Amniotic stem cell (primary cell): Measurements from ENCODE around the gene FCRLB.
"Not testable (repeated sequence)": the region's sequence is repeated elsewhere in the genome, so short reads cannot be mapped to it uniquely, and the experiment has no call there.

Experiments
- DNase-seq: peaks from one replicate; lab custom pipeline; 2025; lab: John Stamatoyannopoulos, UW

Gene FCRLB, protein sequence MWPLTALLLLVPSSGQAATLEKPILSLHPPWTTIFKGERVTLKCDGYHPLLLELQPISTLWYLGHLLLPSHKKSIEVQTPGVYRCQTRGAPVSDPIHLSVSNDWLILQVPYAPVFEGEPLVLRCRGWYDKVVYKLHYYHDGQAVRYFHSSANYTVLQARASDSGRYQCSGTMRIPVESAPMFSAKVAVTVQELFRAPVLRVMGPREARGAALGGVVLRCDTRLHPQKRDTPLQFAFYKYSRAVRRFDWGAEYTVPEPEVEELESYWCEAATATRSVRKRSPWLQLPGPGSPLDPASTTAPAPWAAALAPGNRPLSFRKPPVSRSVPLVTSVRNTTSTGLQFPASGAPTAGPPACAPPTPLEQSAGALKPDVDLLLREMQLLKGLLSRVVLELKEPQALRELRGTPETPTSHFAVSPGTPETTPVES

DNA sequence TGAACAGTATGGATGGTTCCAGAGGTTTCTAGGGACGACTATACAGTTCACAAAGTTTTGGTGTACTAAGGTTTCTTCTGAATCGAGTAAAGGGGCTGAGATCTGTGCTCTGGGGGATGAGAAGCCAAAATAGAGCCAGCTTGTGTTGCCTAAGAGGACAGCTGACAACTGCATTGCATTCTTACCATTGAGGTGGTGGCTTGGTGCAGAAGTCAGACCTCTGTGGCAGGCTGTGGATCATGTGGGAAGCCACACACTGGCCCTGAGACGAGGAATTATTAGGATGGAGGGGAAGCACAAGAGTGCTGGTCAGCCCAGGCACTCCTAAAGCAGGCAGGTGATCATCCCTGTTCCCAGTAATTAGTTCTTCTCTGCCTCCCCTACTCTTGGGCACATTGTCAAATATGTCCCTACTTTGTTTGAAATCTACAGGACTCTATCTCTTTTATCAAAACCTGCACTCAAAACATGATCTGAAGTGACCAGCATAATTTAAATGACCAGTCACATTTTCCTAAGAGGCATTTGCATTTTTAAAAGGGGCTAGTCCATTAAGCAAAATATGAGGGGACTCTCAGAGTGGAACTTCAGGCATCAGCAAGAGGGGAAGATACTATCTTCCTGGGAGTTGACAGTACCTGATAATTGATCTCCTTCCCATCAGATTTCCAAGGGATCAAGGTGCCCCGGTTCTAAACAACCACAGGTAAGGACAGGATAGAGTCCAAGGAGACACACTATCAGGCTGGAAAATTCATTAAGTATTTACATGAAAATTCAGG is at the start of gene FCRLB:
Gene FCRLB (plus strand): TSS at position 589 of the 782 bp plus-strand sequence. CDS start 1,129 bp downstream, outside the sequence.
- DNase-seq = no peak

DNA sequence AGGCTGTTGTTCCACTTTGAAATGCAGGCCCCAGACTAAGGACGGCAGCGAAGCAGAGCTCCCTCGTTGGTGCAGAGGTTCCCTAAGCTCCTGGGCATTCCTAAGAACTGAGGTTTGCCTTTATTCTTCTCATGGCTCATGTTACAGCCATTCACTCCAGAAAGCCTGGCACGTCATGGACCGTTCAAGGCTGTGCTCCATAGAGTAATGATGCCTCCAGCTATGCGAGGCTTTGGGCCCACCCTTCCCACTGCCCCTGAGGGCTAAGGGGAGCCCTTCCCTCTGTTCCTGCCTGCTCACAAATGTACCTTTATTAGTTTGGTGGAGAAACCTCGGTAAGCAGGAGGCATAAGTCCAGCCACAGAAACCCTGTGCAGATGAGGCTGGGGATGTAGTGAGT is 47.9 kb upstream of the FCRLB start:
- not testable (repeated sequence) for DNase-seq

DNA sequence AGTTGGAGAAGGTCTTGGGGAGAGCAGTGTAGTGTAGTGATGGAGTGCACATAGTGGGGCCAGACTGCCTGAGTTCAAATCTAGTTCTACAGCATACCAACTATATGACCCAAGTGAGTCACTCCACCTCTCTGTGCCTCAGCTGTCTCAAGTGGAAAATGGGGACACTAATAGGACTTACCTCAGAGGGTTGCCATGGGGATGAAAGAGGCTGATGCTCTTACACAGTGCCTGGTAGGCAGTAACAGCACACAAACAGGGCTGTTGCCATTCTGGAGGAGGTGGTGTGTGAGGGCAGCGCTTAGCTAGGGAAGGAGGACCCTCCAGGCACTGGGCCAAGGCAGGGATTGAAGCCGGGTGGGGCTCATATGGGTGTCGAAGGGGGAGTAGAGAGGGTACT is 46.9 kb upstream of the FCRLB start:
- DNase-seq = not testable (repeated sequence)

DNA sequence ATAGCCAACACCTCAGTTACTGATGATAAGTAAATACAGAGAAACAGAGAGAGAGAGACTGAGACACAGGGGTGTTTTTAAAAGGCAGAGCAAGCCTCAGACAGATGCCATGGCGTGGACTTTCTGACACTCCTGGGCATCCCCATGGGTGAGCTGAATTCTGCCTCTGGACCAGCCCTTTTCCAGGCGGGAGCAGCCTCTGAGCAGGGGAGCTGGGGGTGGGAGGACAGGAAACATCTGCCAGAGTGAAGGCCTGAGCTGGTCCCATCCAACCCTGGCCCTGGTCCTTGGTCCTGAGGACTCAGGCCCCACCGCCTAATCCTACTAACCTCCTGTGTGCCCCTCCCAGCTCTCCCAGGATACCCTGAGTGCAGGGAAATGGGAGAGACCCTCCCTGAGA is 46.4 kb upstream of the FCRLB start:
- DNase-seq = not testable (repeated sequence)

DNA sequence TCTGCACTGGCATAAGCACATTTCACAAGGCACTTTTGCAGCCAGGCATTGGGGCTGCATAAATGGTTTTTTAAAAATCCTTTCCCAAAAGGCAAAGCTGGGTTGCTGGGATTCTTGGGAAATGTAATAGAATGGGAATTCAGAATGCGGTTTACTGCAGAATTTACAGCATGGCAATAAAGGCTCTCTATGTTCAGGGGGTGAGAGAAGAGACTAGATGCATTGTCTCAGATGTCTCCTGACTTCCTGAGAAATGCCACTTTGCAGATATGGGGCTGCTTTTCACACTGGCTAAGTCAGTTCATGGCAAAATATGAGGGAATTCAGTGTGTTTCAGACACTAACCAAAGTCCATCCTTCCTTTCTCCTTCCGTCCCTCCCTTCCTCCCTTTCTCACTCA is 44.9 kb upstream of the FCRLB start:
- DNase-seq = no peak

DNA sequence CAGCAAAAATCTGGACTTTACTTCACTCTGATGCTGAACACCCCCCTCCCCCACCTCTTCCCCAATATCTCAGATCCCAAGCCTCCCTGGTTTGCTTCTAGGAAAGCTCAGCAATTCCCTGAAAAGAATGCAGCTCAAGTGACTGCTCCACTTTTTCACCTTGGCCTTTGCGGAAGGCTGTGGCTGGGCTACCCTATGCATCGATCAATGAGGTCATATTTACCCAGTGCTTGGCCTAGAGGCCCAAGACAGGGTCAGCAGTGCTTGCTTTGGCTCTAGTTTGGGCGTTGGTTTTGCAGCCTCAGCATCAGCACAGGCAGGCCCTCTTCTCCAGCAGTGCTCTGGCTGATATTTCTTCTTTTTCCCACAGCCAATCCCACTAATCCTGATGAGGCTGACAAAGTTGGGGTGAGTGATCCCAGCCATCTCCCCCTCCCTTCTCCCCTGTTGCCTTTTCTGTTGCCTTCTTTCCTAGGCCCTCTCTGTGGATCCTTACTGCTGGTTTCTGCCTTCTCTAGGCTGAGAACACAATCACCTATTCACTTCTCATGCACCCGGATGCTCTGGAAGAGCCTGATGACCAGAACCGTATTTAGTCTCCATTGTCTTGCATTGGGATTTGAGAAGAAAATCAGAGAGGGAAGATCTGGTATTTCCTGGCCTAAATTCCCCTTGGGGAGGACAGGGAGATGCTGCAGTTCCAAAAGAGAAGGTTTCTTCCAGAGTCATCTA is 44.2 kb upstream of the FCRLB start:
- DNase-seq = no peak

DNA sequence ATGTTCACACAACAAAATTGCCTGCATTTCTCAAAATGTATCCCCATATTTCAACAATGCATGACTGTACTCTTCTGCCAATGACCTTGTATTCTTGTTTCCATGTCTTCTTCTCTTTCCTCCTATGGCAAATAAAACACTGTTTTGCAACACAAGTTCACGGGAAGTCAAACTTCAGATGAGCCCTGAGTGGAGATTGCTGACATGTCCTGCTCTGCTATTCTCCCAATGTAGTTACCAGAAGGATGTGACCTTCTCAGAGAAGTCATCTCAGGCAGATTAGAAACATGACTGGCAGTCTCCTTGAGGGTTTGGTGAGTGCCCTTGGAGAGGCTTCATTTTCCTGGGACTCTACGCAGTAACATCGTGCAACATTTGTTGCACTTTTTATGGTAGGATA is 42.8 kb upstream of the FCRLB start:
- no peak for DNase-seq

DNA sequence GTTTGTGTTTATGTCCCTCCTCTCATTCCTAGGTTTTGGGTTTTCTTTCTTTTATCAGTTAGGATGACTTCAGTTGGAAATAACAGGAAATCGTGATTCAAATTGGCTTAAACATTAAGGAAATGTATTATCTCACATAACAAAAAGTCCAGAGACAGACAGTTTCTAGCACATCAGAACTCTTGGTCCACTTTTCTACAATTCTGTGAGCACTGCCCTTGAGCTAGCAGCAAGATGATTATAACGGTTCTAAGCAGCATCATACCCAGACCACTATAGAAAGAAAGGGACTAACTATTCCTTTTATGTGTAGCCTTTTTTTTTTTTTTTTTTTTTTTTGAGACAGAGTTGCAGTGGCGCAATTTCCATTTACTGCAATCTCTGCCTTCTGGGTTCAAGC is 39.5 kb upstream of the FCRLB start:
- DNase-seq = no peak

DNA sequence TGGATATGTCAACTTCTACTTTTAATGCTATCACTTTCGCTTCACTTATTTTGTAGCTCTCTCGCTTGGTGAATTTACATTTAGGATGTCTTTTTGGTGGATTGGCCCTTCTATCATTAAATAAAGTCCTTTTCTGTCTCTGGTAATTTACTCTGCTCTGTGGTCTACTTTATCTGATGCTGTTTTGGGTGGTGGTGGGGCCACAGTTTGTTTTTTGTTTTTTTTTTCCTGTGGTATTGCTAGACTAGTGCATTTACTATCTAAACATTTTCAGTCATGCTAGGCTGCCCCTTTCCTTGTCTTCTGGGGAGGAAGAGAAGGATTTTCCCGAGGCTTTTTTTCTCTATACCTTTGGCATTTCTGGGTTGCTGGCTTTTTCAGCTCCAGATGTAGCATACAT is 32.4 kb upstream of the FCRLB start:
- no peak for DNase-seq

DNA sequence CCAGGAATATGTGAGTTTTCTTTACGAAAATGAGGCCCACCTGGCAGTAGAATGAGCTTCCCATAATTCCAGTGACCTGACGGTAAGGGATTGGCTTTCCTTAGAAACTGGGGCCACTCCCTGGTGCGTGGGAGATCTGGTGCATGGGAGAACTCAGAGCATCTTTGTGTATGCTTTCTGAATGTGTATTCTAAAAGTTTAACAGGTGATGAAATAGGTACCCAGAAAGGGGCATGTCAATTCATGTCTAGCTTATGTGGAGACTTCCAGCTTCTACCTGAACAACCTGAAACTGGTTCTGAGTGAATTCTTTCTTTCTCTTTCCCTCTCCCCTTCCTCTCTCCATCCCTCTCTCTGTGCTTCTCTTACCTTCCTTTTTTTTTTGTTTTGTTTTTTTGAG is 29.5 kb upstream of the FCRLB start:
- no peak for DNase-seq

DNA sequence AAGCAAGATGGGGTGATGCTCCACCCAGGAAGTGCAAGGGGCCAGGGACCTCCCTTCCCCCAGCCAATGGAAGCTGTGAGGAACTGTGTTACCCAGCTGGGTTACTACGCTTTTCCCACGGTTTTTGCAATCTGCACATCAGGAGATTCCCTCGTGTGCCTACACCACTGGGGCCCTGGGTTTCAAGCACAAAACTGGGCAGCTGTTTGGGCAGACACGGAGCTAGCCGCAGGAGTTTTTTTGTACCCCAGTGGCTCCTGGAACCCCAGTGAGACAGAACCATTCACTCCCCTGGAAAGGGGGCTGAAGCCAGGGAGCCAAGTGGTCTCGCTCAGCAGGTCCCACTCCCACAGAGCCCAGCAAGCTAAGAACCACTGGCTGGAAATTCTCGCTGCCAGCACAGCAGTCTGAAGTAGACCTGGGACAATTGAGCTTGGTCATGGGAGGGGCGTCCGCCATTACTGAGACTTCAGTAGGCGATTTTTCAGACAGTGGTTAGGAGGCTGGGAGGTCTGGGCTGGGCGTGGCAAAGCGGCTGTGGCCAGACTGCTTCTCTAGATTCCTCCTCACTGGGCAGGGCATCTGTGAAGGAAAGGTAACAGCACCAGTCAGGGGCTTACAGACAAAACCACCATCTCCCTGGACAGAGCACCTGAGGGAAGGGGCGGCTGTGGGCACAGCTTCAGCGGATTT is 28.2 kb upstream of the FCRLB start:
- not testable (repeated sequence) for DNase-seq

DNA sequence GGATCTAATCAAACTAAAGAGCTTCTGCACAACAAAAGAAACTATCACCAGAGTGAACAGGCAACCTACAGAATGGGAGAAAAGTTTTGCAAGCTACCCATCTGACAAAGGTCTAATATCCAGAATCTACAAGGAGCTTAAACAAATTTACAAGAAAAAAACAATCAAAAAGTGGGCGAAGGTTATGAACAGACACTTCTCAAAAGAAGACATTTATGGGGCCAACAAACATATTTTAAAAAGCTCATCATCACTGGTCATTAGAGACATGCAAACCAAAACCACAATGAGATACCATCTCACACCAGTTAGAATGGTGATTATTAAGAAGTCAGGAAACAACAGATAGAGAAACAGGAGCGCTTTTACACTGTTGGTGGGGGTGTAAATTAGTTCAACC is 23.0 kb upstream of the FCRLB start:
- not testable (repeated sequence) for DNase-seq

DNA sequence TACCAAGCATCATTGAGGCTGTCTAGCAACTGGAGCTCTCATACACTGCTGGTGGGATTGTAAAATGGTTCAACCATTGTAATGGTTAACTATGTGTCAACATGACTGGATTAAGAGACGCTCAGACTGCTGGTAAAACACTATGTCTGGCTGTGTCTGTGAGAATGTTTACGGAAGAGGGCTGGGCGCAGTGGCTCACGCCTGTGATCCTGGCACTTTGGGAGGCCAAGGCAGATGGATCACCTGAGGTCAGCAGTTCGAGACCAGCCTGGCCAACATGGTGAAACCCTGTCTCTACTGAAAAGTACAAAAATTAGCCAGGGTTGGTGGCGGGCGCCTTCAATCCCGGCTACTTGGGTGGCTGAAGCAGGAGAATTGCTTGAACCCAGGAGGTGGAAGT is 19.1 kb upstream of the FCRLB start:
- no peak for DNase-seq

DNA sequence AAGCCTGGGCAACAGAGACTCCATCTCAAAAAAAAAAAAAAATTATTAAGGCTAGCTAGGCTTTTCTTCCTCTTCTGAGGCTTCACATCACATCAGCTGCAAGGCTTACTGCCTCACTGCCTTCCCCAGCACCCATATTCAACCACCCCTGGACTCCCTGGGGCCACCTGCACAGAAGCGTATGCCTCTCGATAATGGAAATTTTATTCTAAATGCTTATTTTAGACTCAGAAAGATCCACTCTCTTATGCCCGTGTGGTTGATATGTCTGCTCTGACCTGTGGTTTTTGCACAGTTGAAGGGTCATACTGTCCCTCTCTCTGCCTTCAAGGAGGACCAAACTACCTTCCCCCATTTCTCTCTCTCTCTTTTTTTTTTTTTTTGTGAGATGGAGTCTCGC is 15.8 kb upstream of the FCRLB start:
- DNase-seq = no peak

DNA sequence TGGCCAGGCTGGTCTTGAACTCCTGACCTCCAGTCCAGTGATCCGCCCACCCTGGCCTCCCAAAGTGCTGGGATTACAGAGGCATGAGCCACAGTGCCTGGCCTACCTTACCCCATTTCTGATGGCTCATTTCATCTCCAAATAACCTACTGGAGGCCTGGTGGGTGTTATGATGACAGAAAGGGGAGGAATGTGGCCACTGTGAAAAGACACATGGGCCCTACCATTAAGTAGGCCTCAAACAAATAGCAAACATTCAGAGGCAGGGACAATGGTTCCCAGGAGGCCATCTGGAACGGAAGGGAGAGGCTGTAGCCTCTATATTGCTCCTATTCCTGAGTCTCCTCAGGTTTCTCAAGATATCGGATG is 15.2 kb upstream of the FCRLB start:
- DNase-seq = no peak

DNA sequence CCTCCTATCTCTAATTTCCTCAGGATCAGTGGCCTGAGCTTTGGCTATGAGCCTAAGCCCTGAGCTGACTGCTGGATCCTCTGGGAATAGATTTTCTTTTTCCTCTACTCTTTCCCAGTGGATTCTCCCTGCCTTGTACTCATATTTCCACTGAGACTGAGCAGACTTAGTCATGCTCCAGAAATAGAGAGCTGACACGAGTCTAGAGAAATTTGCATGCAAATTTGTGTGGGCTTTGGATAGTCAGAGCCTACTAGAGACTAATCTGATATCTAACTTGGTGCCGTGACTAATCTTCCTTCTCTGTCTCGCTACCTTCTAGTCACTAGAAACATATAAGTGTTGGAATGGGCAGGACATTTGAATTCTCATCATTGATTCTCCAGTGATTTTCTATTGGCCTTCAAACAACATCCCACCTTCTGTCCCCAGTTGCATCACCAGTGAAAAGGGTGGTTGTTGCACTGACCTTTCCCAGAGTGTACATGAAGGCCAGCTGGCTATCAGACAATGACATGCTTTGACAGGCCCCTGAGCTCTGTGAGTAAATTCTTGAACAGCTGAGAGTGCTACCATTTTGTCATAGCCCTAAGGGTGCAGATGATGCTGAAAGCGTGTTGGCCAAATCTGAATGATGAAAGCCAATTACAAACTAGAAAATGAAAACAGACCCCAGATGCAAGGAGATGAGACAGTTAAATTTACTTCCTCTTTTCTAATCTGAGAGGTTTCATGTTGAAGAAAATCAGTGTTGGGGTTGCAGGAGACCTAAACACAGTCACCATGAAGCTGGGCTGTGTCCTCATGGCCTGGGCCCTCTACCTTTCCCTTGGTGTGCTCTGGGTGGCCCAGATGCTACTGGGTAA is 14.6 kb upstream of the FCRLB start, which contains the start of gene FCRLA:
Gene FCRLA (plus strand): TSS at position 748 of the 866 bp plus-strand sequence. CDS start 36 bp downstream, at position 784.
- peak; percentile 91 for DNase-seq

DNA sequence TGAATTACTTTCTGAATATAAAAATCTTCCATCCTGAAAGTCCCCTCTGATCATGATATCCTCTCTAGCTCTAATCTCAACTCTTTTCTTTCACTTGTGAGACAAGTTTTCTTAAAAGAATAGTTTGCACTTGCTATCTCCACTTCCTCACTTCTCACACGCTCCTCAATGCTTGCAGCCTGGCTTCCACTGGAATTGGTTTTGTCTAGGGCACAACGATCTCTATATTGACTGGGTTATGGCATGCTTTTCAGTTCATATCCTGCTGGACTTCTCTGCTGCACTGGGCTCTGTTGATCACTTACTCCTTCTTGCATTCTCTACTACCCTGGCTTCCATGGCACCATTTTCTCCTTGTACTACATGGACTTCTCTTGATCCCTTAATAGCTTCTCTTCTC is 13.8 kb upstream of the FCRLB start:
- no peak for DNase-seq

DNA sequence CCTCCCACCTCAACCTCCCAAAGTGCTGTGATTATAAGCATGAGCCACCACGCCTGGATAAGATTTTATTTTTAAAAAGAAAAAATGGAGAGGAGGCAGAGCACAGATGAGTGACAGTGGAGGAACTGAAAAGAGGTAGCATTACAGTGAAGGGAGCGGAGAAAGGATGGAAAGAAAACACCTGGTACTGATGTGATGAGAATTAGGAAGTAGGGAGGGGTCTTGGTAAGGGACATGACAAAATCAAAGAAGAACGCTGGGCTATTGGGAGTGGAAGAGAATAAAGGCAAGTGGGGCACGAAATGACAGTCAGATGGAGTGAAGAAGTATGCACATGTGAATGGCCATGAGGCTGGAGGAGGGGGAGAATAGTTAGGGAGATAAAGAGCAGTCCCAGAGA is 12.0 kb upstream of the FCRLB start:
- no peak for DNase-seq

DNA sequence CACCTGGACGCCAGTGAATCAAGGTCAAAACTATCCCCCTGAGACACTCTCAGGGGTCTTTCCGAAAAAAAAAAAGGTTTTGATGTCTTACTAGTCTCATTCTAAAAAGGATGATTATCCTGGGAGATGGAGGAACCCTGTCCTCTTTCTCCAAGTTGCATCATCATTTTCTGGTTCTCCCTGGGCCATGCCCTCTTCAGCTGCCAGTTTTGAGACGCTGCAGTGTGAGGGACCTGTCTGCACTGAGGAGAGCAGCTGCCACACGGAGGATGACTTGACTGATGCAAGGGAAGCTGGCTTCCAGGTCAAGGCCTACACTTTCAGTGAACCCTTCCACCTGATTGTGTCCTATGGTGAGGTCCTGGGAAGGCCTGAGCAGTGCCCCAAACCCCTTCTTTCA is 10.8 kb upstream of the FCRLB start:
- DNase-seq = no peak

DNA sequence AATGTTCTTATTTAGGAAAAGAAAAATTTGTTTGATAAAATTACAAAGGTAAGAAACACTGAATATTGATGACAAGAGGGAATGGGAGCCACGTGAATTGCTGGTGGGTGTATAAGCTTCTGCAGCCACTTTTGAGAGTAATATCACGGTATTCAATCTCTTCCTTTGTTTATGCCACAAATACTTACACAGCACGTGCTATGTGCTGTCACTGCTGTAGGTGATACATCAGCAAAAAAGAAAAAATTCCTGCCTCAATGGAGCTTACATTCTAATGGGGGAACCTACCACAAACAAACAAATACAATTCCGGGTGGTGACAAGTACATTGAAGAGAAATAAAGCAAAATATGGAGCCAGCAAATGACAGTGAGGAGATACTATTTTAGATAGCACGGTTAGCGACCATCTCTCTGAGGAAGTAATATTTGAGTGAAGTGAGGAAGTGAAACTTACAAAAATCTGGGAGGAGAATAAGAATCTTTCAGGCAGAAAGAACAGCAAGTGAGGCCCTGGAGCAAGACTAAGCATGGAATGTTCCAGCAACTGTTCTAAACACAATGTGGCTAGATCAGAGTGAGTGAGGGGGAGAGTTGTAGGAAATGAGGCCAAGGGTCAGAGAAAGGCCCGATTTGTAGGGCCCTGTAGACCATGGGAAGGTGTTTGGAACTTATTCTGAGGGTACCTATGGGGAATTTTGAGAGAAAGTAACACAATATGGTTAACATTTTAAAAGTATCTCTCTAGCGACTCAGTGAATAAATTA is 2.6 kb upstream of the FCRLB start:
- DNase-seq = no peak
